Breast epithelium (tissue), 4 donors: ENCODE results near the gene IL17C. TPM values are rescaled to one million over a fixed set of nuclear protein-coding genes. Genes with fewer than 3 reads are reported as not detected.

Source experiments
- DNase-seq, 2 donors: peaks; one replicate each; pipeline ENCODE4 v3.0.0-alpha.2; 2019; ENCODE audit warnings: low spot score in 2 of 2
- H3K27ac ChIP-seq, 2 donors: fragments of 200-600 bp; sonication (generic) in 1 of 2; one replicate each; pipeline ENCODE4 v1.5.1; 2016 to 2019; ENCODE audit warnings: mild to moderate bottlenecking in 1 of 2
- H3K27me3 ChIP-seq, 2 donors: fragments of 200-600 bp; sonication (generic) in 1 of 2; one replicate each; pipeline versions ENCODE4 v1.5.1 to v1.6.0; 2017 to 2019; ENCODE audit warnings: control low read depth in 1 of 2, mild to moderate bottlenecking in 1 of 2
- H3K36me3 ChIP-seq: fragments of 200-600 bp; one replicate; pipeline ENCODE4 v1.5.1; 2019
- H3K4me1 ChIP-seq, 2 donors: fragments of 200-600 bp; sonication (generic); one replicate each; pipeline ENCODE4 v1.5.1; 2016 to 2019; ENCODE audit warnings: control low read depth in 1 of 2
- H3K4me3 ChIP-seq, 3 donors: fragments of 200-600 bp; sonication (generic); 1 replicate in 2 of 3; 2 replicates in 1 of 3; pipeline ENCODE4 v1.5.1; 2016 to 2019; ENCODE audit warnings: mild to moderate bottlenecking in 3 of 3, moderate library complexity in 2 of 3
- H3K9me3 ChIP-seq, 2 donors: fragments of 200-600 bp; sonication (generic) in 1 of 2; one replicate each; pipeline ENCODE4 v1.5.1; 2016 to 2019; ENCODE audit warnings: control low read depth in 1 of 2
- POLR2A ChIP-seq: fragments of 450-650 bp; IDR thresholded peaks from one replicate; pipeline ENCODE4 v1.6.1; 2016; ENCODE audit warnings: antibody characterized with exemption, mild to moderate bottlenecking, moderate library complexity
- POLR2AphosphoS5 ChIP-seq, 3 donors: sonication (generic); formaldehyde crosslinking; IDR thresholded peaks; one replicate each; pipeline ENCODE4 v1.6.1; 2017; ENCODE audit warnings: antibody characterized with exemption in 3 of 3
- intact Hi-C: fragments of 100-400 bp; cut with DNase I; formaldehyde crosslinking; loops from one replicate; pipeline ENCODE4 v1.15.1; 2023; ENCODE audit warnings: low total_unique reads
- total RNA-seq, 3 donors: library from RNA; depleted of rRNA; stranded (reverse); fragments of >200 nt; gene quantifications; one replicate each; pipeline ENCODE4 v1.1.0, GENCODE V29; 2016
- TF ChIP-seq, protein P1 (sequence below), 3 donors: fragments of 450-650 bp; IDR thresholded peaks; one replicate each; pipeline ENCODE4 v1.5.1; 2016 to 2017; ENCODE audit warnings: antibody characterized with exemption in 3 of 3, mild to moderate bottlenecking in 3 of 3, moderate library complexity in 3 of 3

Gene IL17C
- total RNA-seq, 3 donors from 2014 or later = not detected

DNA sequence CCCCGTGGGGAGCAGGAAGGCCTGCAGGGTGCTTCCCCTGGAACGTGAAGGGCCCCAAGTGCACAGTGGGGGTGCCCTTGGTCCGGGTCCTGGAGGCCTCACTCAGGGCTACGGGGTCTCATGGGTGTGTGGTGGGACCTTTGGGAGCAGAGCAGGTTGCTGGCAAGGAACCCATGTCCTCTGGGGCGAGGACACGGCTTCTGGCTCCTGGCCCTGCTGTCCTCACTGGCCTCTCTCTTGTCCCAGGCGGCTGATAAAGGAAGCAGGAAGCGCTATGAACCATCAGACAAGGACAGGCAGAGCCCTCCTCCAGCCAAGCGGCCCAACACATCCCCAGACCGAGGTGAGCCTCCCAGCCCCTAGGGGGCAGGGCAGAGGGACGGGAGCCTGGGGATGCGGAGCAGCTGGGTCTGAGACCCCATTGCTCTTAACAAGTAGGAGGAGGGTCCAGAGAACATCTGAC is 9.8 kb upstream of the IL17C start:
- Histone ChIP-seq H3K4me1 (no peaks in the 10 kb centered on the region), H3K9me3 (no peaks in the 10 kb centered on the region), H3K27me3 (no peaks in the 10 kb centered on the region), H3K27ac (no peak overlapping the region), H3K4me3 (no peak overlapping the region), H3K36me3 (peaks cover 8% of the 10 kb centered on the region)
- DNase-seq = no peak
- TF ChIP-seq POLR2A (no peak), POLR2AphosphoS5 (IDR thresholded peaks at IDR 0.05) (no peak)
- TF ChIP-seq, protein P1, sequence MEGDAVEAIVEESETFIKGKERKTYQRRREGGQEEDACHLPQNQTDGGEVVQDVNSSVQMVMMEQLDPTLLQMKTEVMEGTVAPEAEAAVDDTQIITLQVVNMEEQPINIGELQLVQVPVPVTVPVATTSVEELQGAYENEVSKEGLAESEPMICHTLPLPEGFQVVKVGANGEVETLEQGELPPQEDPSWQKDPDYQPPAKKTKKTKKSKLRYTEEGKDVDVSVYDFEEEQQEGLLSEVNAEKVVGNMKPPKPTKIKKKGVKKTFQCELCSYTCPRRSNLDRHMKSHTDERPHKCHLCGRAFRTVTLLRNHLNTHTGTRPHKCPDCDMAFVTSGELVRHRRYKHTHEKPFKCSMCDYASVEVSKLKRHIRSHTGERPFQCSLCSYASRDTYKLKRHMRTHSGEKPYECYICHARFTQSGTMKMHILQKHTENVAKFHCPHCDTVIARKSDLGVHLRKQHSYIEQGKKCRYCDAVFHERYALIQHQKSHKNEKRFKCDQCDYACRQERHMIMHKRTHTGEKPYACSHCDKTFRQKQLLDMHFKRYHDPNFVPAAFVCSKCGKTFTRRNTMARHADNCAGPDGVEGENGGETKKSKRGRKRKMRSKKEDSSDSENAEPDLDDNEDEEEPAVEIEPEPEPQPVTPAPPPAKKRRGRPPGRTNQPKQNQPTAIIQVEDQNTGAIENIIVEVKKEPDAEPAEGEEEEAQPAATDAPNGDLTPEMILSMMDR (IDR thresholded peaks at IDR 0.05) = no peak
- intact Hi-C loops = no loop called here

DNA sequence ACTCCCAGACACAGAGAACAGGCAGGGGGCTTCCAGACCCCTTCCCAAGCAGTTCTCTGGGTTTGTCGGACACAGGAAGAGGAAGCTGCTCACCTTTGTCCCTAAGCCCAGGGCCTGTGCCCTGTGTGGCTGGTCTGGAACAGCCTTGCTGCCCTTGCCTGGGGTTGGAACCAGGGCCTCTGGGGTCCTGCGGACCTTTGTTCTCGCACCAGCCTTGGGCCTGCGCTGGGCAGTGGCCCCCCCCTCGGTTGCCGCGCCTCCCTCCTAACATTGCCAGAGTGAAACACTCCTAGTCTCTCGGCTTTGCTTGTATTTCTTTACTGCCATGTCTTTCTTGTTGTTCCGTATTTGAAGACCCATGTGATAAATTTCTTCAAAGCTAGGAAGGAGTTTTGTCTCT is 8.5 kb upstream of the IL17C start:
- intact Hi-C loops = no loop called here
- Histone ChIP-seq H3K36me3 (peaks cover 8% of the 10 kb centered on the region), H3K4me3 (no peak overlapping the region), H3K9me3 (no peaks in the 10 kb centered on the region), H3K4me1 (peaks cover 0 to 7% of the 10 kb centered on the region in 2 donors), H3K27ac (no peak overlapping the region), H3K27me3 (no peaks in the 10 kb centered on the region)
- no peak for DNase-seq
- TF ChIP-seq POLR2A = no peak
- TF ChIP-seq, protein P1 (IDR thresholded peaks at IDR 0.05) = no peak
- no peak for TF ChIP-seq POLR2AphosphoS5 (IDR thresholded peaks at IDR 0.05)

DNA sequence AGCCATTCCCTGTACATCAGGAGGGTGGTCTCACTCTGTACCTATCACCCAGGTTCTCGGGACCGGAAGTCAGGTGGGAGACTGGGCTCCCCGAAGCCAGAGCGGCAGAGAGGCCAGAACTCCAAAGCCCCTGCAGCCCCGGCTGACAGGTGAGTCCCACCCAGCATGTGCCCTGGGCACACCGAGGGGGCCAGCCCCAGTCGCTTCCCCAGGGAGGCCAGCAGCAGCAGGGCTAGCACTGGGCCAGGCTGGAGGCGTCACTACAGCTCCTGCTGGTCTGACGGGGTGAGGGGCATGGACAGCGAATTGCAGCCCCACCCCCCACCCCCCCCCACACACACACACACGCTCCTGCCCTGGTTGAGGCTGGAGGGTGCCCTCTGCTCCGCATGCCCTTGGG is 7.9 kb upstream of the IL17C start:
- peaks cover 0 to 12% of the 10 kb centered on the region in 2 donors for H3K4me1 ChIP-seq
- no peaks in the 10 kb centered on the region for H3K27me3 ChIP-seq
- no peaks in the 10 kb centered on the region for H3K9me3 ChIP-seq
- H3K36me3 ChIP-seq = peaks cover 8% of the 10 kb centered on the region
- H3K4me3 ChIP-seq = no peak overlapping the region
- no peak overlapping the region for H3K27ac ChIP-seq
- no peak for DNase-seq
- TF ChIP-seq POLR2A = no peak
- no peak for TF ChIP-seq POLR2AphosphoS5 (IDR thresholded peaks at IDR 0.05)
- TF ChIP-seq, protein P1 (IDR thresholded peaks at IDR 0.05) = no peak
- intact Hi-C loops = no loop called here

DNA sequence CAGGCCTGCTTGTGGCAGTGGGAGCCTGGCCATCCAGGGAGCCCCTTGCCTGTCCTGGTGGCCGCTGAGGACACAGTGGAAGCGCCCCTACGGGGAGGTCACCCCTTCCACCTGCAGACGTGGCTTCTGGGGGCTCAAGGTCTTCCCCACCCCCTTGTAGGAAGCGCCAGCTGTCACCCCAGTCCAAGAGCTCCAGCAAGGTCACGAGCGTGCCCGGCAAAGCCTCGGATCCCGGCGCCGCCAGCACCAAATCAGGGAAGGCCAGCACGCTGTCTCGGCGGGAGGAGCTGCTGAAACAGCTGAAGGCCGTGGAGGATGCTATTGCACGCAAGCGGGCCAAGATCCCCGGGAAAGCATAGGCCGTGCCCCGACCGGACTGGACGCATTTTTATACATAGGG is 7.4 kb upstream of the IL17C start:
- Histone ChIP-seq H3K4me3 (no peak overlapping the region), H3K27me3 (peaks cover 2 to 3% of the 10 kb centered on the region in 2 donors), H3K27ac (no peak overlapping the region), H3K36me3 (peaks cover 8% of the 10 kb centered on the region), H3K4me1 (peaks cover 0 to 12% of the 10 kb centered on the region in 2 donors), H3K9me3 (no peaks in the 10 kb centered on the region)
- no peak for DNase-seq
- no peak for TF ChIP-seq POLR2A
- TF ChIP-seq, protein P1 (IDR thresholded peaks at IDR 0.05) = no peak
- TF ChIP-seq POLR2AphosphoS5 (IDR thresholded peaks at IDR 0.05) = no peak
- intact Hi-C loops = no loop called here

DNA sequence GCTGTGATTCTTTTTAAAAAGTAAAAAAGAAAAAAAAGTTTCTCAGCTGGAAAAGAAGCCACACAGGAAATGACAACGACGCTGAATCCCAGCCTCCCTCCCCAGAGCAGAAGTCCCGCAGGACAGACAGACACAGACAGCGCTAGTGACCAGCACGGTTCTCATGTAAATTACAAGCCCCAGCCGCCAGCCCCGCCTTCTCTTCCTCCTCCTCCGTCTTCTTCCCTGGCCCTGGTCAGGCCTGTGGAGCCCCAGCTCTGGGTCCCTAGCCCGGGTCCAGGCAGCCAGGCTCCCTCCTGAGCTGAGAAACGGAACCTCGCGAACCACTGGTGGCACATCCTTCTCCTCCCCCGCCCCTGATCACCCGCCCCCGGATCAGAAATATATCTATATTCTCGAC is 7.0 kb upstream of the IL17C start:
- Histone ChIP-seq H3K4me1 (peaks cover 0 to 12% of the 10 kb centered on the region in 2 donors), H3K9me3 (no peaks in the 10 kb centered on the region), H3K27me3 (peaks cover 2 to 8% of the 10 kb centered on the region in 2 donors), H3K27ac (no peak overlapping the region), H3K36me3 (peaks cover 8% of the 10 kb centered on the region), H3K4me3 (no peak overlapping the region)
- intact Hi-C loops = no loop called here
- no peak for DNase-seq
- TF ChIP-seq, protein P1 (IDR thresholded peaks at IDR 0.05) = no peak
- TF ChIP-seq POLR2A = no peak
- no peak for TF ChIP-seq POLR2AphosphoS5 (IDR thresholded peaks at IDR 0.05)
